PC-3 (cell line): ENCODE results near the gene TDRKH. TPM values are rescaled to one million over a fixed set of nuclear protein-coding genes. Genes with fewer than 3 reads are reported as not detected.

Source experiments
- ATAC-seq: fragments of 200-7000 bp; cut with Tn5 transposase; 2 replicates; pipeline ENCODE4 v1.9.1; 2020; ENCODE audit warnings: mild to moderate bottlenecking, moderate library complexity
- BruUV-seq: library from RNA; stranded (reverse); fragments of 400-500 nt; replicated peaks from 2 replicates; lab custom pipeline; 2021; lab: Mats Ljungman, UMichigan
- CTCF ChIA-PET: fragments of 300-600 bp; sonication (Branson Sonifier 250); formaldehyde crosslinking; loops from one replicate; lab custom pipeline; 2022; ENCODE audit warnings: antibody characterized with exemption; lab: Charles Lee
- POLR2A ChIA-PET: fragments of 300-600 bp; sonication (Branson Sonifier 250); formaldehyde crosslinking; loops from one replicate; lab custom pipeline; 2022; ENCODE audit warnings: antibody characterized with exemption; ENCODE audit not compliant: unreplicated experiment; lab: Charles Lee
- DNase-seq: peaks from one replicate; pipeline ENCODE4 v3.0.0-alpha.2; 2015
- H2AFZ ChIP-seq: fragments of 300-600 bp; sonication (generic); 2 replicates; pipeline ENCODE4 v1.6.0; 2016; ENCODE audit warnings: antibody characterized with exemption, low read length
- H3F3A ChIP-seq: fragments of 300-600 bp; sonication (generic); one replicate; pipeline ENCODE4 v1.6.0; 2017; ENCODE audit warnings: antibody characterized with exemption, low read length, control low read depth, mild to moderate bottlenecking; ENCODE audit not compliant: unreplicated experiment
- H3K27ac ChIP-seq: fragments of 300-600 bp; sonication (generic); 2 replicates; pipeline ENCODE4 v1.5.1; 2016; ENCODE audit warnings: mild to moderate bottlenecking, low read length
- H3K27me3 ChIP-seq: fragments of 300-600 bp; sonication (generic); 2 replicates; pipeline ENCODE4 v1.6.1; 2016; ENCODE audit warnings: low read length, mixed read lengths
- H3K36me3 ChIP-seq: fragments of 300-600 bp; sonication (generic); 2 replicates; pipeline ENCODE4 v1.6.1; 2016; ENCODE audit warnings: low read depth, mixed run types, low read length, mixed read lengths
- H3K4me1 ChIP-seq: fragments of 300-600 bp; sonication (generic); 2 replicates; pipeline ENCODE4 v1.5.1; 2016; ENCODE audit warnings: low read length; ENCODE audit not compliant: insufficient read depth
- H3K4me2 ChIP-seq: fragments of 300-600 bp; sonication (generic); 2 replicates; pipeline ENCODE4 v1.6.0; 2016; ENCODE audit warnings: low read length
- H3K4me3 ChIP-seq: fragments of 300-600 bp; sonication (generic); 2 replicates; pipeline ENCODE4 v1.5.1; 2016; ENCODE audit warnings: mild to moderate bottlenecking, low read length, mixed read lengths
- H3K79me2 ChIP-seq: fragments of 300-600 bp; sonication (generic); 2 replicates; pipeline ENCODE4 v1.6.1; 2017; ENCODE audit warnings: low read length, mixed read lengths
- H3K9ac ChIP-seq: fragments of 300-600 bp; sonication (generic); 2 replicates; pipeline ENCODE4 v1.6.0; 2016; ENCODE audit warnings: mild to moderate bottlenecking, low read length
- H3K9me2 ChIP-seq: fragments of 300-600 bp; sonication (generic); replicated peaks from 2 replicates; pipeline ENCODE4 v1.6.1; 2016; ENCODE audit warnings: mixed run types, low read length, mixed read lengths
- H3K9me3 ChIP-seq: fragments of 300-600 bp; sonication (generic); 2 replicates; pipeline ENCODE4 v1.6.1; 2016; ENCODE audit warnings: low read length, mixed read lengths
- H4K20me1 ChIP-seq: fragments of 300-600 bp; sonication (generic); 2 replicates; pipeline ENCODE4 v1.6.1; 2016; ENCODE audit warnings: low read length, mixed read lengths
- CTCF ChIP-seq: fragments of 300-600 bp; sonication (generic); conservative IDR thresholded peaks from 2 replicates; pipeline ENCODE4 v1.5.1; 2017; ENCODE audit warnings: antibody characterized with exemption, low read depth, mild to moderate bottlenecking, low read length
- EZH2 ChIP-seq: fragments of 300-600 bp; sonication (generic); IDR thresholded peaks from one replicate; pipeline ENCODE4 v1.6.1; 2017; ENCODE audit warnings: antibody characterized with exemption, mild to moderate bottlenecking, low read length; ENCODE audit not compliant: unreplicated experiment
- EZH2phosphoT487 ChIP-seq: fragments of 300-600 bp; sonication (generic); IDR thresholded peaks from 2 replicates; pipeline ENCODE4 v1.6.1; 2018; ENCODE audit warnings: mild to moderate bottlenecking, antibody characterized with exemption, low read length, borderline replicate concordance
- intact Hi-C: fragments of 100-400 bp; cut with micrococcal nuclease; formaldehyde crosslinking; loops from 2 replicates; pipeline ENCODE4 v1.9.0; 2023
- total RNA-seq: library from RNA; depleted of rRNA; stranded (reverse); fragments of >200 nt; gene quantifications from 2 replicates; pipeline ENCODE4 v1.2.3, GENCODE V29; 2014

The TDRKH gene
- total RNA-seq, 1 experiment from 2014 or later = 15.2 TPM

- Histone ChIP-seq H3F3A (no peaks in the 10 kb centered on the region), H3K4me1 (peaks cover 51% of the 10 kb centered on the region), H3K9me3 (no peaks in the 10 kb centered on the region), H2AFZ (no peak overlapping the region), H3K27ac (peak overlapping the region; percentile 83), H3K36me3 (no peaks in the 10 kb centered on the region), H3K4me3 (no peak overlapping the region), H3K27me3 (no peaks in the 10 kb centered on the region), H4K20me1 (no peaks in the 10 kb centered on the region), H3K9me2 (no peaks in the 10 kb centered on the region), H3K9ac (peak overlapping the region; percentile 38), H3K4me2 (no peak overlapping the region), H3K79me2 (peaks cover 3% of the 10 kb centered on the region; the same call in 1 of the 2 replicates)
- ATAC-seq = no peak
- TF ChIP-seq EZH2 (no peak), EZH2phosphoT487 (no peak), CTCF (no peak)
- ChIA-PET CTCF (interaction anchor here (0.6 kb wide), 1 partner anchor 146 kb away, joined by 3 read pairs; no protein-coding TSS in a partner anchor), POLR2A (no interaction called here)
- intact Hi-C loops = loop anchor here (2.0 to 10.0 kb wide), 3 partner anchors 47 to 493 kb away; partner anchors contain the start of genes RFX5, SNX27 and TDRKH
- no TSS peak for BruUV-seq
- no peak for DNase-seq
Observed at GRCh38 chr1:151837884-151838221, 47.6 kb upstream of the TDRKH start.

- peak overlapping the region; percentile 38 for H3K9ac ChIP-seq
- H3K4me3 ChIP-seq = no peak overlapping the region
- H3K4me1 ChIP-seq = peaks cover 58% of the 10 kb centered on the region
- H3K9me2 ChIP-seq = no peaks in the 10 kb centered on the region
- no peaks in the 10 kb centered on the region for H3K27me3 ChIP-seq
- intact Hi-C loops = loop anchor here (2.0 to 10.0 kb wide), 3 partner anchors 46 to 492 kb away; partner anchors contain the start of genes RFX5, SNX27 and TDRKH
- H3F3A ChIP-seq = no peaks in the 10 kb centered on the region
- POLR2A ChIA-PET = interaction anchor here (0.6 kb wide), 1 partner anchor 468 kb away, joined by 3 read pairs; no protein-coding TSS in a partner anchor
- no peaks in the 10 kb centered on the region for H4K20me1 ChIP-seq
- H3K4me2 ChIP-seq = peak overlapping the region; percentile 36
- no peaks in the 10 kb centered on the region for H3K9me3 ChIP-seq
- ATAC-seq (no peak), DNase-seq (no peak)
- CTCF ChIA-PET = interaction anchor here (0.5 to 1.3 kb wide), 11 partner anchors 40 to 647 kb away, joined by 3 to 13 read pairs (median 4); partner anchors contain the start of gene VPS72
- peaks cover 3% of the 10 kb centered on the region; the same call in 1 of the 2 replicates for H3K79me2 ChIP-seq
- TF ChIP-seq EZH2 (no peak), CTCF (no peak), EZH2phosphoT487 (no peak)
- no peak overlapping the region for H2AFZ ChIP-seq
- no peaks in the 10 kb centered on the region for H3K36me3 ChIP-seq
- BruUV-seq = no TSS peak
- H3K27ac ChIP-seq = peak overlapping the region; percentile 83
Observed at GRCh38 chr1:151837197-151837596, 46.9 kb upstream of the TDRKH start.

GRCh38 chr1:151835596-151835995 is 45.3 kb upstream of the TDRKH start:
- intact Hi-C loops = loop anchor here (10.0 kb wide), 2 partner anchors 221 to 491 kb away; partner anchors contain the start of genes RFX5 and SNX27
- ChIA-PET CTCF (interaction anchor here (0.9 to 1.3 kb wide), 4 partner anchors 13 to 554 kb away, joined by 3 to 13 read pairs (median 4); no protein-coding TSS in a partner anchor), POLR2A (no interaction called here)
- Histone ChIP-seq H3K79me2 (peaks cover 3% of the 10 kb centered on the region; the same call in 1 of the 2 replicates), H2AFZ (no peak overlapping the region), H4K20me1 (no peaks in the 10 kb centered on the region), H3K27ac (peak overlapping the region; percentile 83), H3K9me3 (no peaks in the 10 kb centered on the region), H3K9ac (no peak overlapping the region; the same call in 1 of the 2 replicates), H3K4me1 (peaks cover 46% of the 10 kb centered on the region), H3K4me3 (no peak overlapping the region), H3K4me2 (no peak overlapping the region), H3F3A (no peaks in the 10 kb centered on the region), H3K36me3 (no peaks in the 10 kb centered on the region), H3K27me3 (no peaks in the 10 kb centered on the region), H3K9me2 (no peaks in the 10 kb centered on the region)
- no peak for DNase-seq
- no TSS peak for BruUV-seq
- no peak for ATAC-seq
- no peak for TF ChIP-seq EZH2
- TF ChIP-seq CTCF = no peak
- TF ChIP-seq EZH2phosphoT487 = no peak
